Umbilical cord (tissue), 2 donors: ENCODE results near the gene SPATA31C2. TPM values are rescaled to one million over a fixed set of nuclear protein-coding genes. Genes with fewer than 3 reads are reported as not detected.
"Not testable (repeated sequence)": the region's sequence is repeated elsewhere in the genome, so short reads cannot be mapped to it uniquely, and the experiment has no call there.

Experiments
- DNase-seq: peaks from one replicate; pipeline ENCODE4 v3.0.0-alpha.2; 2015; ENCODE audit warnings: low spot score
- total RNA-seq: library from RNA; depleted of rRNA; stranded (reverse); fragments of >200 nt; gene quantifications from one replicate; pipeline ENCODE4 v1.2.3, GENCODE V29; 2014; ENCODE audit warnings: low replicate concordance; ENCODE audit not compliant: insufficient read depth

The SPATA31C2 gene
- 0.96 TPM for total RNA-seq

- DNase-seq = not testable (repeated sequence)
Observed at GRCh38 chr9:88138375-88138774, at the start of gene SPATA31C2. Gene SPATA31C2, minus strand, starts transcription at chr9:88138475. Its CDS starts 29 bp downstream, at chr9:88138446.

- no peak for DNase-seq
Observed at GRCh38 chr9:88187631-88188030, 49.4 kb upstream of the SPATA31C2 start.

GRCh38 chr9:88186495-88187110 is 48.3 kb upstream of the SPATA31C2 start:
- DNase-seq = no peak

DNA sequence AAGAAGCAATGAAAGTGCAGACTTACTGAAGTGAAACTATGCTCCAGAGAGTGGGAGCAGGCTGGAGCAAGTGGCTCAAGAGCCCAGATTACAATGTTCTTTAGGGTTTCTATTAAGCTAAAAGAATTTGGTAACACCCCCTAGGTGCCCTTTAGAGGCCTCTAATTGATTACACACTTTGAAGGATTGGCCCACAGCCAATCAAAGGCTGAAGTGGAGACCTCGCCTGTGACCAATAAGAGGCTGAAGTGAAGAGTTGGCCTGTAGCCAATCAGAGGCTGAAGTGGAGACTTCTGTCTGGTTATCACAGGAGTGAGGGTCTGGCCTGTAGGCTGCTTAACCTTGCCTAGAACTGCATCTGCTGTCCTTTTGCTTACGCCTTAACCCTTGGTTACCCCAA is 46.7 kb upstream of the SPATA31C2 start:
- DNase-seq = no peak

- DNase-seq = no peak
Observed at GRCh38 chr9:88183798-88184495, 45.7 kb upstream of the SPATA31C2 start.

- no peak for DNase-seq
Observed at GRCh38 chr9:88182501-88182900, 44.2 kb upstream of the SPATA31C2 start.

DNA sequence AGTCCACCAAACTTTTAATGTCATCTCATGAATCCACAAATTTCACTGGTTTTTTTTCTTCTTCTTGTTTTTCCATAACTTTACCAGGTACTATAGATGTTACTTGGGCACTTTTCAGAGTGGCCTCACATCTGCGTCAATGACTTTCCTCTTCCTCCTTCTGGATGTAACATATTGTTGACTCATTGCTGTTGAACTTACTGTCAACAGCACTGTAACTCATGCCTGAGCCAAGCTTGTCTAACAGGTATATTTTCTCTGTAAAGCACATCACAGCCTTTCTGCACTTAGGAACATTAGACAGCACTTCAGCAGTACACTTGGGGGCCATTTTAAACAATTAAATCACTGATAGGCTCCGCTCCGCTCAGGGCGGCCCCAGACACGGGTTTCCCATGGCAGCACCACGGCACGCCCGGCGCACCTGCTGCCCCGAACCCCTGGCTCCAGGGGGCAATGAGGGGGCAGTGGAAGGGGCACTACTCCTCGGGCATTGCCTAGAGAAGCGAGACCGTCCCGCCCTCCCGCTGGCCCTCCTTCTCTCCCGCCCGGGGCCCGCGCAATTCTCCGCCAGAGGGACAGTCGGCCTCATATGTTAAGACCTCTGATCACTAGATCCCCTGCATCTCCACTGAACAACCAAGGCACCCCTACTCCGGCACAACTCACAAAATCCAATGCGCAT is 41.9 kb upstream of the SPATA31C2 start:
- DNase-seq = no peak

- DNase-seq = no peak
Observed at GRCh38 chr9:88179062-88179521, 40.8 kb upstream of the SPATA31C2 start.

GRCh38 chr9:88178641-88179040 is 40.4 kb upstream of the SPATA31C2 start:
- DNase-seq = peak; percentile 12

GRCh38 chr9:88177371-88177770 is 39.1 kb upstream of the SPATA31C2 start:
- no peak for DNase-seq

DNA sequence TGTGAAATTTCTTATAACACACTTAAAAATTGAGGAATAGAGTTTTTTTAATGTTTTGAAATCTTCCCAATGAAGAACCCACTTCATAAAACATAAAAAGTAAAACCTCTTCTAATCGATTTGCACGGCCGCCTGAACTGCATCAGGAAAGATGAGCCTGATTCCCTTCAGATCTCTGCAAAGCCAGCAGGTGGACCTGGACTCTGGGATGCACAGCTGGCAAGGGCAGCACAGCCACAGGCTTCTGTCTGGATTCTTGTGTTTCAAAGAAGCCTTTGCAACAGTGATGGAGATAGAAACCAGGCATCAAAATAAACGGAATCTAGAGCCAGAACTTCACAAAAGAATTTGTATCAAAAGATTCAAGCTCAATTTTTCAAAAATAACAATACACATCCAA is 36.0 kb upstream of the SPATA31C2 start:
- DNase-seq = peak; percentile 41

DNA sequence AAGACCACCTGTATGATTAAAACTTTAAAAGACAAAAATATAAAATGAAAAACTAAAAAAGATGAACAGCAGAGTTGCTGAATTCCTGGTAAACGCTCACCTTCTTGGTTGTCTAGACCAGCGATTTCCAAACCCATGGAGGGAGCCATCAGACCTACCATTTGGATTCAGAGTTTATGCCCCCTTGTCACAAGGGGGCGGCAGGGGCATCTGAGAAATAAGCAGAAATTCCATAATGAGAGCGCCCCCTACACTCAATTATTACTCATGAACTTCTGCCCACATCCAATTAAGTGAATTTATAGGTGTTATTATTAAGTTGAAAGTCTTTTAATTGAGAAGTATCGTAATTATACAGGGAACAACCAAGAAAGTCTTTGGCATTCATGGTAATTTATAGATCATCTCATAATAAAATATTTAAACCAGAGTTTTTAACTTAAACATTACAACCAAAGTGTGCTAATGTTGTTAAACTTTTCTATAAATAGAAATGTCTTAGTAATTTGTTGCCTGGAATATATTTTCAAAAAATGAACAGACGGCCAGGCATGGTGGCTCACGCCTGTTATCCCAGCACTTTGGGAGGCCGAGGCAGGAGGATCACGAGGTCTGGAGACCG is 35.2 kb upstream of the SPATA31C2 start:
- peak; percentile 42 for DNase-seq

GRCh38 chr9:88169700-88170099 is 31.4 kb upstream of the SPATA31C2 start:
- DNase-seq = no peak

GRCh38 chr9:88168564-88168963 is 30.3 kb upstream of the SPATA31C2 start:
- DNase-seq = no peak

- no peak for DNase-seq
Observed at GRCh38 chr9:88166660-88167059, 28.4 kb upstream of the SPATA31C2 start.

- DNase-seq = no peak
Observed at GRCh38 chr9:88164850-88165249, 26.6 kb upstream of the SPATA31C2 start.

- no peak for DNase-seq
Observed at GRCh38 chr9:88161144-88161543, 22.9 kb upstream of the SPATA31C2 start.

DNA sequence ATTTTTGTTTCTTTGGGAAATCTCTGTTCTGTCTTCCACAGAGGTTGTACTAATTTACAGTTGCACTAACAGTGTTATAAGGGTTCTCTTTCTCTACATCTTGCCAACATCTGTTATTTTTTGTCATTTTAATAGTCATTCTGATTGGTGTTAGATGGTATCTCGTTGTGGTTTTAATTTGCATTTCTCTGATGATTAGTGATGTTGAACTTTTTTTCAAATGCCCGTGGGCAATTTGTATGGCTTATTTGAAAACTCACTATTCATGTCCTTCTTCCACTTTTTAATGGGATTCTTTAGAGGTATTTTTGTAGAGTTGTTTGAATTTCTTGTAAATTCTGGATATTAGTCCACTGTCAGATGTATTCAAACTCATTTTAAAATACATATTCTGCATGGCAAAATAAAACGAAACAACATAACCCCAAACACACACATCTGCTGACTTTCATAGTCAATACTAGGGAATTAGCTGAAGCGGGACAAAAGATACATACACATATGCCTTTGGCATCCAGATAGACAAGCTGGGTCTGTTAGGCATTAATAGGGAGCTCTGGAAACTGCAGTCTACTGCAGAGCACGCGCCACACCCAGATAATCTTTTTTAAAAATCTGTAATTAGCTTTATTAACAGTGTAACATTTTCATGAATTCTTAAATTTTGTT is 5.8 kb upstream of the SPATA31C2 start:
- no peak for DNase-seq

DNA sequence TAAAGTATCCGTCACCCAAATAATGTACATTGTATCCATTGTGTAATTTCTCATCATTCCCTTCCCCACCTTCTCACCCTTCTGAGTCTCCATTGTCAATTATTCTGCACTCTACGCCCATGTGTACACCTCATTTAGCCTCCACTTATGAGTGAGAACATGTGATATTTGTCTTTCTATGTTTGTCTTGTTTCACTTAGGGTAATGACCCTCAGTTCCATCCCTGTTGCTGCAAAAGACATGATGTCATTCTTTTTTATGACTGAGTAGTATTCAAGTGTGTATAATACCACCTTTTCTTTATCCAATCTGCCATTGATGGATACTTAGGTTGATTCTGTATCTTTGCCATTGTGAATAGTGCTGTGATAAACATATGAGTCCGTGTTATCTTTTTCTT is 4.9 kb upstream of the SPATA31C2 start:
- DNase-seq = no peak

DNA sequence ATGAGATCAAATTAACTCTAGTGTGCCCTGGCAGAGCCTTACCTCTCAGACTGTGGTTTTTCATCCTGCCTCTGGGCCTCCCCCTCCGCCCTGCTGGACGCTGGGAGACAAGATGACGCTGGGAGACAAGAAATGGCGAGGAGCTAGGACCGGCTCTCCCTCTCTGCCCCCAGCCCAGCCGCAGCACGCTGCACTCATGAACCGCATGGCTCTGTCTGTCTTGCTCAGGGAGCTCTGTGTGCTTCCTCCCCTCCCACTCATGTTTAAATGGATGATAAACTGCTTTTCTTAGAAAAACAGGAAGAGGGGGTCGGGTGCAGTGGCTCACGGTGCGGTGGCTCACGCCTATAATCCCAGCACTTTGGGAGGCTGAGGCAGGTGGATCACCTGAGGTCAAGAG is 4.7 kb downstream of the SPATA31C2 start:
- not testable (repeated sequence) for DNase-seq

GRCh38 chr9:88129556-88129955 is 8.7 kb downstream of the SPATA31C2 start:
- DNase-seq = not testable (repeated sequence)
